ENCODE data around the gene PECR. TPM values are rescaled to one million over a fixed set of nuclear protein-coding genes. Genes with fewer than 3 reads are reported as not detected.

PECR gene
- total and polyA plus RNA-seq, 8 donors, result 3.8 to 7.5 (median 4.8) TPM

GRCh38 chr2:216064014-216064630 lies 17.5 kb downstream of the PECR start:
- no peak for DNase-seq
- H3K9me3 ChIP-seq, result no peaks in the 10 kb centered on the region
- H3K4me3 ChIP-seq, result no peak overlapping the region
- no peak for FAIRE-seq
- intact Hi-C loops (cut with DNase I), result no loop called here
- H3K27ac ChIP-seq, result no peak overlapping the region
- no peak for TF ChIP-seq CTCF (IDR thresholded peaks at IDR 0.05)
- 85 to 91% methylated on average over 2 of the region's 2 CpGs for WGBS, 2 donors
- ATAC-seq, result no peak
- H3K4me1 ChIP-seq, result no peaks in the 10 kb centered on the region
- H3K36me3 ChIP-seq, result no peaks in the 10 kb centered on the region
- H3K27me3 ChIP-seq, result no peaks in the 10 kb centered on the region

- FAIRE-seq (no peak), DNase-seq (no peak), ATAC-seq (no peak)
- Histone ChIP-seq H3K27me3 (no peaks in the 10 kb centered on the region), H3K4me1 (peaks cover 0 to 5% (median 0%) of the 10 kb centered on the region in 3 donors), H3K9me3 (no peaks in the 10 kb centered on the region), H3K27ac (no peak overlapping the region), H3K36me3 (no peaks in the 10 kb centered on the region), H3K4me3 (no peak overlapping the region)
- intact Hi-C loops (cut with DNase I), result no loop called here
- TF ChIP-seq CTCF (IDR thresholded peaks at IDR 0.05), result no peak
- 95 to 97% methylated on average over 5 of the region's 5 CpGs for WGBS, 2 donors
Observed at GRCh38 chr2:216059233-216059834, 22.3 kb downstream of the PECR start.

GRCh38 chr2:216057688-216058193 lies 23.9 kb downstream of the PECR start:
- FAIRE-seq, result no peak
- Histone ChIP-seq H3K4me1 (peaks cover 0 to 5% (median 0%) of the 10 kb centered on the region in 3 donors), H3K4me3 (peak overlapping the region in 1 of 4 donors; percentile 9), H3K27ac (peak overlapping the region; percentile 49 to 78 (median 60)), H3K9me3 (no peaks in the 10 kb centered on the region), H3K36me3 (no peaks in the 10 kb centered on the region), H3K27me3 (no peaks in the 10 kb centered on the region)
- intact Hi-C loops (cut with DNase I), result no loop called here
- DNase-seq, result peak in 3 of 6 donors; percentile 26 to 54 (median 46)
- ATAC-seq, result peak; percentile 85 to 95 (median 92)
- TF ChIP-seq CTCF (IDR thresholded peaks at IDR 0.05), result no peak
- WGBS, 2 donors, result 52 to 71% methylated on average over 7 of the region's 7 CpGs

GRCh38 chr2:216056739-216057138 lies 24.9 kb downstream of the PECR start:
- Histone ChIP-seq H3K9me3 (no peaks in the 10 kb centered on the region), H3K27me3 (no peaks in the 10 kb centered on the region), H3K27ac (peak overlapping the region in 3 of 4 donors; percentile 50 to 78 (median 70)), H3K36me3 (no peaks in the 10 kb centered on the region), H3K4me3 (no peak overlapping the region), H3K4me1 (peaks cover 0 to 5% (median 0%) of the 10 kb centered on the region in 3 donors)
- TF ChIP-seq CTCF (IDR thresholded peaks at IDR 0.05), result no peak
- ATAC-seq (peak in 1 of 4 donors; percentile 44), DNase-seq (no peak), FAIRE-seq (no peak)
- intact Hi-C loops (cut with DNase I), result no loop called here
- WGBS, 2 donors, result 47 to 53% methylated on average over 3 of the region's 3 CpGs

- Histone ChIP-seq H3K4me3 (no peak overlapping the region), H3K27ac (peak overlapping the region in 2 of 4 donors; percentile 9 to 70), H3K27me3 (no peaks in the 10 kb centered on the region), H3K9me3 (no peaks in the 10 kb centered on the region), H3K36me3 (no peaks in the 10 kb centered on the region), H3K4me1 (peaks cover 0 to 5% (median 0%) of the 10 kb centered on the region in 3 donors)
- no peak for DNase-seq
- no peak for FAIRE-seq
- TF ChIP-seq CTCF (IDR thresholded peaks at IDR 0.05), result no peak
- ATAC-seq, result no peak
- 88 to 92% methylated on average over 4 of the region's 4 CpGs for WGBS, 2 donors
- intact Hi-C loops (cut with DNase I), result no loop called here
Observed at GRCh38 chr2:216055680-216056079, 25.9 kb downstream of the PECR start.

Measured in pancreas (tissue), 10 donors.